ENCODE results near the gene HOXB8.

DNA sequence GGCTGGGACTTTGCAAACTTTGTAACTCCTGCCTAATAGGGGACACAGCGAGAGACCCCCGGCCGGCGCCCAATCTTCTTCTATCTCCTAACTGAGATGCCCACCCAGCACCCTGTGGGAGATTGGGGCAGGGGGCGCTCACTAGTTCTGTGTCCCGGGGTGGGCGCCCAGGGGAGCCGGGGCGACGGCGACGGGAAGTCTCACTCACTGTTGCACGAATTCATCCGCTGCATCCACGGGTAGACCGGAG, 17.6 kb downstream of the HOXB8 start:
- TF ChIP-seq, protein P1, sequence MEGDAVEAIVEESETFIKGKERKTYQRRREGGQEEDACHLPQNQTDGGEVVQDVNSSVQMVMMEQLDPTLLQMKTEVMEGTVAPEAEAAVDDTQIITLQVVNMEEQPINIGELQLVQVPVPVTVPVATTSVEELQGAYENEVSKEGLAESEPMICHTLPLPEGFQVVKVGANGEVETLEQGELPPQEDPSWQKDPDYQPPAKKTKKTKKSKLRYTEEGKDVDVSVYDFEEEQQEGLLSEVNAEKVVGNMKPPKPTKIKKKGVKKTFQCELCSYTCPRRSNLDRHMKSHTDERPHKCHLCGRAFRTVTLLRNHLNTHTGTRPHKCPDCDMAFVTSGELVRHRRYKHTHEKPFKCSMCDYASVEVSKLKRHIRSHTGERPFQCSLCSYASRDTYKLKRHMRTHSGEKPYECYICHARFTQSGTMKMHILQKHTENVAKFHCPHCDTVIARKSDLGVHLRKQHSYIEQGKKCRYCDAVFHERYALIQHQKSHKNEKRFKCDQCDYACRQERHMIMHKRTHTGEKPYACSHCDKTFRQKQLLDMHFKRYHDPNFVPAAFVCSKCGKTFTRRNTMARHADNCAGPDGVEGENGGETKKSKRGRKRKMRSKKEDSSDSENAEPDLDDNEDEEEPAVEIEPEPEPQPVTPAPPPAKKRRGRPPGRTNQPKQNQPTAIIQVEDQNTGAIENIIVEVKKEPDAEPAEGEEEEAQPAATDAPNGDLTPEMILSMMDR (IDR thresholded peaks at IDR 0.05), result no peak
- no peak for TF ChIP-seq EZH2 (IDR thresholded peaks at IDR 0.05)
